SJSA1 (cell line): ENCODE data around the gene THSD7A. TPM values are rescaled to one million over a fixed set of nuclear protein-coding genes. Genes with fewer than 3 reads are reported as not detected.

ENCODE experiments used
- DNase-seq, 2 experiments: peaks; one replicate each; pipeline ENCODE4 v3.0.0-alpha.2; 2015 to 2020; ENCODE audit warnings: low spot score in 2 of 2, low read depth in 1 of 2
- H3K27ac ChIP-seq: fragments of 250-450 bp; sonication (Bioruptor Pico); 2 replicates; pipeline ENCODE4 v1.5.1; 2020; ENCODE audit warnings: mild to moderate bottlenecking, moderate library complexity
- H3K27me3 ChIP-seq: fragments of 250-450 bp; sonication (Bioruptor Pico); replicated peaks from 2 replicates; pipeline ENCODE4 v1.5.1; 2020; ENCODE audit warnings: mild to moderate bottlenecking, moderate library complexity
- H3K36me3 ChIP-seq: fragments of 250-450 bp; sonication (Bioruptor Pico); 2 replicates; pipeline ENCODE4 v1.5.1; 2020; ENCODE audit warnings: mild to moderate bottlenecking
- H3K4me1 ChIP-seq: fragments of 250-450 bp; sonication (Bioruptor Pico); replicated peaks from 2 replicates; pipeline ENCODE4 v1.6.1; 2021; ENCODE audit warnings: mild to moderate bottlenecking
- H3K4me3 ChIP-seq: fragments of 250-450 bp; sonication (Bioruptor Pico); 2 replicates; pipeline ENCODE4 v1.5.1; 2020; ENCODE audit warnings: mild to moderate bottlenecking
- H3K9me3 ChIP-seq: fragments of 250-450 bp; sonication (Bioruptor Pico); replicated peaks from 2 replicates; pipeline ENCODE4 v1.5.1; 2020; ENCODE audit warnings: mild to moderate bottlenecking
- total RNA-seq: library from RNA; depleted of rRNA; stranded (reverse); fragments of >200 nt; shearing (Covaris generic); gene quantifications from 2 replicates; pipeline ENCODE4 v1.2.3, GENCODE V29; 2014

Gene THSD7A
- total RNA-seq, 1 experiment from 2014 or later, result not detected

GRCh38 chr7:11613292-11613930 is 218.6 kb downstream of the THSD7A start:
- no peak overlapping the region for H3K27ac ChIP-seq

GRCh38 chr7:11612737-11613136 is 219.3 kb downstream of the THSD7A start:
- Histone ChIP-seq H3K27me3 (no peaks in the 10 kb centered on the region; the same call in 1 of the 2 replicates), H3K4me1 (no peaks in the 10 kb centered on the region), H3K9me3 (no peaks in the 10 kb centered on the region), H3K36me3 (no peaks in the 10 kb centered on the region), H3K27ac (no peak overlapping the region), H3K4me3 (no peak overlapping the region)
- no peak for DNase-seq

More at GRCh38 chr7:11613292-11613930, 218.6 kb downstream of the THSD7A start:
- Histone ChIP-seq H3K9me3 (no peaks in the 10 kb centered on the region), H3K4me1 (no peaks in the 10 kb centered on the region), H3K36me3 (no peaks in the 10 kb centered on the region), H3K4me3 (no peak overlapping the region), H3K27me3 (no peaks in the 10 kb centered on the region; the same call in 1 of the 2 replicates)
- DNase-seq, result no peak

GRCh38 chr7:11609096-11609670 is 222.8 kb downstream of the THSD7A start:
- Histone ChIP-seq H3K36me3 (no peaks in the 10 kb centered on the region), H3K4me1 (no peaks in the 10 kb centered on the region), H3K4me3 (no peak overlapping the region), H3K9me3 (no peaks in the 10 kb centered on the region), H3K27ac (no peak overlapping the region), H3K27me3 (no peaks in the 10 kb centered on the region; the same call in 1 of the 2 replicates)
- DNase-seq, result no peak

GRCh38 chr7:11607686-11608085 is 224.3 kb downstream of the THSD7A start:
- Histone ChIP-seq H3K27me3 (no peaks in the 10 kb centered on the region; the same call in 1 of the 2 replicates), H3K27ac (no peak overlapping the region), H3K36me3 (no peaks in the 10 kb centered on the region), H3K4me1 (no peaks in the 10 kb centered on the region), H3K4me3 (no peak overlapping the region), H3K9me3 (no peaks in the 10 kb centered on the region)
- no peak for DNase-seq

GRCh38 chr7:11605749-11606148 is 226.2 kb downstream of the THSD7A start:
- Histone ChIP-seq H3K9me3 (no peaks in the 10 kb centered on the region), H3K4me3 (no peak overlapping the region), H3K27ac (no peak overlapping the region), H3K4me1 (no peaks in the 10 kb centered on the region), H3K27me3 (no peaks in the 10 kb centered on the region; the same call in 1 of the 2 replicates), H3K36me3 (no peaks in the 10 kb centered on the region)
- no peak for DNase-seq

- no peak overlapping the region for H3K4me3 ChIP-seq
- H3K27ac ChIP-seq, result no peak overlapping the region
- no peaks in the 10 kb centered on the region for H3K4me1 ChIP-seq
- no peaks in the 10 kb centered on the region for H3K27me3 ChIP-seq
- no peak for DNase-seq
- H3K9me3 ChIP-seq, result no peaks in the 10 kb centered on the region
- H3K36me3 ChIP-seq, result no peaks in the 10 kb centered on the region
Measured at GRCh38 chr7:11604505-11604904, 227.5 kb downstream of the THSD7A start.

- no peak for DNase-seq
- no peaks in the 10 kb centered on the region for H3K36me3 ChIP-seq
- no peaks in the 10 kb centered on the region for H3K4me1 ChIP-seq
- no peak overlapping the region for H3K27ac ChIP-seq
- H3K4me3 ChIP-seq, result no peak overlapping the region
- H3K27me3 ChIP-seq, result no peaks in the 10 kb centered on the region
- no peaks in the 10 kb centered on the region for H3K9me3 ChIP-seq
Measured at GRCh38 chr7:11601761-11602160, 230.2 kb downstream of the THSD7A start.

GRCh38 chr7:11593322-11593721 is 238.7 kb downstream of the THSD7A start:
- H3K9me3 ChIP-seq, result no peaks in the 10 kb centered on the region
- H3K27ac ChIP-seq, result no peak overlapping the region
- H3K36me3 ChIP-seq, result no peaks in the 10 kb centered on the region
- H3K4me3 ChIP-seq, result no peak overlapping the region
- no peak for DNase-seq
- H3K27me3 ChIP-seq, result no peaks in the 10 kb centered on the region
- no peaks in the 10 kb centered on the region for H3K4me1 ChIP-seq

GRCh38 chr7:11592699-11593098 is 239.3 kb downstream of the THSD7A start:
- Histone ChIP-seq H3K4me3 (no peak overlapping the region), H3K27ac (no peak overlapping the region), H3K4me1 (no peaks in the 10 kb centered on the region), H3K27me3 (no peaks in the 10 kb centered on the region), H3K9me3 (no peaks in the 10 kb centered on the region), H3K36me3 (no peaks in the 10 kb centered on the region)
- DNase-seq, result no peak

- Histone ChIP-seq H3K36me3 (no peaks in the 10 kb centered on the region), H3K27me3 (no peaks in the 10 kb centered on the region), H3K9me3 (no peaks in the 10 kb centered on the region), H3K27ac (no peak overlapping the region), H3K4me3 (no peak overlapping the region), H3K4me1 (no peaks in the 10 kb centered on the region)
- DNase-seq, result no peak
Measured at GRCh38 chr7:11591943-11592342, 240.1 kb downstream of the THSD7A start.

GRCh38 chr7:11591055-11591633 is 240.9 kb downstream of the THSD7A start:
- no peak overlapping the region for H3K27ac ChIP-seq
- DNase-seq, result no peak

GRCh38 chr7:11589251-11589650 is 242.7 kb downstream of the THSD7A start:
- no peak for DNase-seq
- Histone ChIP-seq H3K27ac (no peak overlapping the region), H3K36me3 (no peaks in the 10 kb centered on the region), H3K4me1 (no peaks in the 10 kb centered on the region), H3K4me3 (no peak overlapping the region), H3K27me3 (no peaks in the 10 kb centered on the region), H3K9me3 (no peaks in the 10 kb centered on the region)

More at GRCh38 chr7:11591055-11591633, 240.9 kb downstream of the THSD7A start:
- H3K27me3 ChIP-seq, result no peaks in the 10 kb centered on the region
- no peak overlapping the region for H3K4me3 ChIP-seq
- no peaks in the 10 kb centered on the region for H3K36me3 ChIP-seq
- H3K9me3 ChIP-seq, result no peaks in the 10 kb centered on the region
- H3K4me1 ChIP-seq, result no peaks in the 10 kb centered on the region

GRCh38 chr7:11587814-11588213 is 244.2 kb downstream of the THSD7A start:
- Histone ChIP-seq H3K9me3 (no peaks in the 10 kb centered on the region), H3K36me3 (no peaks in the 10 kb centered on the region), H3K27ac (no peak overlapping the region), H3K4me3 (no peak overlapping the region), H3K4me1 (no peaks in the 10 kb centered on the region), H3K27me3 (no peaks in the 10 kb centered on the region)
- no peak for DNase-seq

- Histone ChIP-seq H3K4me3 (no peak overlapping the region), H3K27ac (no peak overlapping the region), H3K36me3 (no peaks in the 10 kb centered on the region), H3K27me3 (no peaks in the 10 kb centered on the region), H3K9me3 (no peaks in the 10 kb centered on the region), H3K4me1 (no peaks in the 10 kb centered on the region)
- no peak for DNase-seq
Measured at GRCh38 chr7:11587048-11587447, 244.9 kb downstream of the THSD7A start.
